Fibroblast of skin of right quadriceps (primary cell): Measurements from ENCODE around the gene RTCB.
A peak's percentile ranks its signal among the peaks of the same experiment; 100 is the strongest.
"Not testable (repeated sequence)": the region's sequence is repeated elsewhere in the genome, so short reads cannot be mapped to it uniquely, and the experiment has no call there.

Experiments
- DNase-seq: peaks from one replicate; pipeline ENCODE4 v3.0.0-alpha.2; 2013

Gene RTCB

GRCh38 chr22:32385681-32386080, 26.4 kb downstream of the RTCB start:
- DNase-seq, result no peak

DNA sequence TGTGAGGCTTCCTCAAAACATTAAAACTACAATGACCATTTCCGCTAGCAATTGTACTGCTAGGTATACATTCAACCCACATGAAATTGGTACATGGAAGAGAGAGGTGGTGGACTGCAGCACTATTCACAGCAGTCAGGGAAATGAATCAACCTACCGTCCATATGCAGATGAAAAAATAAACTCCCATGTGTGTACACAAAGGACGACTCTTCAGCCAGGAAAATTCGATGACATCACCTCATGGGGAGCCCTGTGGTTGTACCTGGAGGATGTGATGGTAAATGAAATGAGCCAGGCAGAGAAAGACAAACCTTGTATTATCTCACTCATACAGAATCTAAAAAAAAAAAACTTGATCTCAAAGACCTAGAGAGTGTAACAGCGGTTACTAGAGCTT, 31.1 kb downstream of the RTCB start:
- no peak for DNase-seq

DNA sequence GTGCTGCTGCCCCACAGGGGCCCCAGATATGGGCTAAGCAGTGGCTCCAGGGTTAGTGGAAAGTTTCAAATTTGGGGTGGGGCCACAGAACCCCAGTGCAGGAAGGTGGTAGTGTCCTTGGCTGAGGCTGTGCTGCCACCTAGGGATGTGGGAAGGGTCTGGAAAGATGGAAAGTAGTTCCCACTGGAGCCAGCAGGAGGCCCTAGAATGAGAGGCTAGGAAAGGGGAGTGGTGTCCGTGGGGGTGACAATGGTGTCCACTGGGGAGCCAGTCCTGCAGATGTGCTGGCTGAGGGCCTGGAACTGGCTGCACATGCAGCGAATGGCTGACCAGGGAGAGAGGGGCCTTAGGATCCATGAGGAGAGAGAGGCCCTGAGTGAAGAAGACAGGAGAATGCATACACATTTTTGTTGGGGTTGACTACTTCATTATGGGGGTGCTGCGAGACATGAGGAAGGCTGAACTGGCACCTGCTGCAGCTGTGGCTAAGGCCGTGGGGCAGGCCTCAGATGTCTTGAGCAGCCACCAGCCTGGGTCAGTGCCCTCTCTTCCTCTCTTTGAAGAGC, 33.3 kb downstream of the RTCB start:
- peak; percentile 24 for DNase-seq

GRCh38 chr22:32376681-32377080, 35.4 kb downstream of the RTCB start:
- no peak for DNase-seq

DNA sequence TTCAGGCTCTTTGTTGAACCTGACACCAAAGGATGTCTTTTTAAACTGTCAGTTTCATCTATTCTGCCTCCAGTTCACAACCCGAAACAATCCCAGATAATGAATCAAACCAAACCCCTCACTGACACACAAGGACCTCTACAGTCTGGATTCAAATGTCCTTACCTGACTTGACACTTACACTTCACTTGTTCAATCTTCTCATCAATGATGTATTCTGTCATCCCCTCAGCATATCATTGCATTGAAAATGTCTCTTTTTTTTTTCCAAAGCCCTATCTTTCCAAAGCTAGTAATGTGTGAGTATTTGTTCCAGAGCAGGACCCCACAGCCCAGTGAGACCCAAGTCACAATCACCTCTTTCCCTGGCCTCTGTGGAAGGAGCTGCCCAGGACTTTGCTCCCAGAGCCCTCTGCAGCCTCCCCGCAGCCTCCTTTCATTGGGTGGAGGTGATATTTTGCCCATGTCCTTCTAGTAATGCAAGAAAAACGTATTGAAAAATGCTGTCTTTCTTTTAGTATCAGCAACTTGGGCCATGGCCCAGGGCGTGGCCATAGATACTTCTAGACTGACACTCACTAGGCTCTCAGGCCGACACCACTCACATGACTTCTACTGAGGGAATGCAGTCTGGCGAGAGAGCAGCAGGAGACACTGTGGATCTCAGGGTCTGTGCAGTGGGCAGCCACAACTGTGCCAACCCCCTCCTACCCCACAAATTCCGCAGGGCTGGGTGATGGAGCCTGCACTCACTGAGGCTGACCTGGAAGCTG, 36.2 kb downstream of the RTCB start:
- DNase-seq, result no peak

DNA sequence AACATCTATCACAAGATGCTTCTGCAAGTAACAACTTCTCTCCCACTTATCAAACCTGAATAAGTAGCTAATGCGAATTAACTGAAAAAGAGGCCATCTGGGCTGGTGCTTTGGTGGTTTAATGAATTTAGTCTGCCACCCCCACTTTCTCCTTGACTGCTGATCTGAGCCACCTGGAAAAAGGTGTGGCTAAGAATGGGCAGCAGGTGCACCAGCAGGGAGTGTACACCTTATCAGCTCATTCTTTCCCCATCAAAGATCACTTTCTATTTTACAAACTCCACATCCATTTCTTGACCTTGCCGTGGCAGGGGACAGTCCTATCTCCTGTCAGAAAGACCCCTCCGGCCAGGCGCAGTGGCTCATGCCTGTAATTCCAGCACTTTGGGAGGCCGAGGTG, 47.8 kb downstream of the RTCB start:
- no peak for DNase-seq

DNA sequence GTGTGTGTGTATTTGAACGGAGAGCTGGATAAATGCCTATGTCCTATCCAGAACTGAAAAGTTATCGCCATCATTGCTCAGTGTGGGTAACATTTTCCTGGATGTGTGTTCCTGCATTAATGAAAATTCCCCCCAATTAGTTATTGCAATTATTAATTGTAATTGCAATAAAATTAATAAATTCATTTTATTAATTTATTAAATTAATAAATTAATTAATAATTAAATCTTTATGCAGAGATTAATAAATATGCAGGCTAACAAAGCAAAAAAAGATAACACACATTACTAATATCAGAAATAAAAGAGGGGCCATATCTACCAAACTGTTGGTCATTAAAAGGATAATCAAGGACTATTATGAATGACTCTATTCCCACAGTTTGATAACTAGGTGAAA, 50.8 kb downstream of the RTCB start:
- no peak for DNase-seq

- DNase-seq, result not testable (repeated sequence)
Observed at GRCh38 chr22:32360096-32360495, 52.0 kb downstream of the RTCB start.

DNA sequence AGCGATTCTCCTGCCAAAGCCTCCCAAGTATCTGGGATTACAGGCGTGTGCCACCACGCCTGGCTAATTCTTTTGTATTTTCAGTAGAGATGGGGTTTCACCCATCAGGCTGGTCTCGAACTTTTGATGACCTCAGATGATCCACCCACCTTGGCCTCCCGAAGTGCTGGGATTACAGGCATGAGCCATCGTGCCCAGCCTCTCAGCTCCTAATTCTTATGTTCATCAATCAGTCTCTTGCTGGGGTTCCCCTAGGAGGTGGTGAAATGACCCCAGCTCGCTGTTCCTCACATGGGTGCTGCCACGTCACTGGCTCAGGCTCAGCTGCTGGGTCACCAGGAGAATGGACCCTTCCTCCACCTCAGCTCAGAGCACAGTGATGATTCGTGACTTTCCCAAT, 54.5 kb downstream of the RTCB start, which contains the start of gene RFPL3:
Gene RFPL3, plus strand, starts transcription at position 301 of the 400 bp plus-strand sequence. CDS start 205 bp downstream, outside the sequence.
- not testable (repeated sequence) for DNase-seq

- DNase-seq, result no peak
Observed at GRCh38 chr22:32355760-32356159, 56.3 kb downstream of the RTCB start.

DNA sequence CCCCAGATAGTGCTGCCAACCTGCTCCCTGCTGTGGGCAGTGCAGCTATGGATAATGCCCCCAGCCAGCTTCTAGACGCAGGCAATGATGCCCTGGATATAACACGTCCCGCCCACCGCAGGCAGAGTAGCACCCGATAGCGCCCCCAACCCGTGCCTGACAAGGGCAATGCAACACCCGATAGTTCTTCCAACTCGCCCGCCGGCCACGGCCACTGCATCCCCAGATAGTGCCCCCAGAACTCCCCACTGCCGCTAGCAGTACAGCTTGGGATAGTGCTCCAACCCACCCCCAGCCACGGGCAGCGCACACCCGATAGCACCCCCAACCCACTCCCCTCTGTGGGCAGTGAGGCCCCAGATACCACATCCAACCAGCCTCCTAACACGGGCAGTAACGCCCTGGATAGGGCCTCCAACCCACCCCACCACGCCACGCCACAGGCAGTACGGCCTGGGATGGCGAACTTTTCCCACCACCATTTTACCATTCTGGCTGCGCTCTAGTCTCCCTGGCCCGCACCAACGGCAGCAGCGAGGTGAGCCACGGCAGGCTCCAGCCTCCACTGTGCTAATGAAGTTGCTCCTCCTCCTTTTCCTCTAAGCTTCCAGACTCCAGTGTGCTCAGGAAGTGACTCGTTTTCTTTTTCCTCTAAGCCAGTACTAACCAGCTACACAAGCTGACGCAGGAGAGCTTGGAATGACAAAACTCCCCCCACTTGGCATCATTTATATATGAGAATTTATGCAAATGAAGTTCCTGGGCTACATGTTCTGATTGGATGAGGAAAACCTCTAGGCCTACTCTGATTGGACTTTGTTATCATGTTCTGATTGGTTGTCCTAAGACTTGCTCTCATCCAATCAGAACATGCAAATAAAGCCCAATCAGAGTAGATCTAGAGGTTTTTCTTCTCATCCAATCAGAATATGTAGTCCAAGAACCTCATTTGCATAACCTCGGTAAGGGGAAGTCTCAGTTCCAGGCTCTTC, 57.4 kb downstream of the RTCB start:
- peak; percentile 61 for DNase-seq

- DNase-seq, result no peak
Observed at GRCh38 chr22:32353840-32354239, 58.2 kb downstream of the RTCB start.

DNA sequence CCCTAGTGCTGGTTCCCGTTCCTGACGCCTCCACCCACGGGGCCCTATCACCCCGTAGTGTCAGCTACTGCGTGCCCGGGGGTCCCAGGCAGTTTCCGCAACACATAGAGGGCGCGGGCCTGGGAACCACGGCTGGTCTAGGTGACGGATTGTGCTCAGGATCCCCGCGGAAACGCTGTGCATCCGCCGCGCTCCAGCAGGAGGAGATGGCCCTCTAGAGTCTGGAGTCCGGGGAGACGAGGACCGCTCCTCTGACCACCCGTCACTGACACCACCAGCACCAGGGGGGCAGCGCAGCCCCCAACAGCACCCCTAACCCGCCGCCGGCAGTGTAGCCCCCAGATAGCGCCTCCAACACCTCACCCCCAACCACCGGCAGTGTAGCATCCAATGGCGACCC, 58.8 kb downstream of the RTCB start:
- DNase-seq, result no peak

DNA sequence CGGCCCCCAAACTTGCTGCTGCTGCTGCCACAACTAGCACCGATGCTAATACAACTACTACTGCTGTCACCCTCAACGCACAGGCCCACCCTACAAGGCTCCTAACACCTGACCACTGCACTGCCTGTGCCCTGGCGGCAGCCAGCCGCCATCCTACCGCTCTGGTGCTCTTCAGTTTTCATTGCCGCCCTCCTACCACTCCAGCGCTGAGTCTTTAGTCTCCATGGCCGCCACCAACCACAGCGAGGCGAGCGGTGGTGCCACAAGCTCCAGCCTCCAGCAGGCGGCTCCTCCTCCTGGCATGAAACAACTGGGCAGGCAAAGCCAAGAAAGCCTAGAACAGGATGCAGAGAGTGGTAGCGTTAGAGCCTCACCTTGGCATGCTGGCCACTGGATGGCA, 59.4 kb downstream of the RTCB start:
- no peak for DNase-seq

GRCh38 chr22:32351875-32352274, 60.2 kb downstream of the RTCB start:
- DNase-seq, result not testable (repeated sequence)

GRCh38 chr22:32348031-32348611, 63.9 kb downstream of the RTCB start:
- DNase-seq, result no peak

DNA sequence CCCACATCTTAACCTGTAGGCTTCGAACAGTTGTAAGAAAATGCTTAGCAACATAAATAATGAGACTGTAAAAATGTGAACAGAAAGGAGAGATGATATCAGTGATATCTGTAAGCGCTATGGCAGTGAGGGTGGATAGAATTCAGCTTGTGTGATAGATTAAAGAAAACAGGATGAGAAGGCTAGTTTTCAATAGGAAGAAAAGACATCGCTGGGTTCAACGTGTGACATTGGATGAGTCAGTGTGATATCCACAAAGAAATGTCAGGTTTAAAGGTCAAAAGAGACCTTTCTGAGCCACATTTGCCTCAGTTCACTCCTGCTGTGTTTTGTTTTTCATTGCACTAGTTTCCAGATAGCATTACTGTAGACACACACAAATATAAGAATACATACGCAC, 68.1 kb downstream of the RTCB start:
- no peak for DNase-seq

DNA sequence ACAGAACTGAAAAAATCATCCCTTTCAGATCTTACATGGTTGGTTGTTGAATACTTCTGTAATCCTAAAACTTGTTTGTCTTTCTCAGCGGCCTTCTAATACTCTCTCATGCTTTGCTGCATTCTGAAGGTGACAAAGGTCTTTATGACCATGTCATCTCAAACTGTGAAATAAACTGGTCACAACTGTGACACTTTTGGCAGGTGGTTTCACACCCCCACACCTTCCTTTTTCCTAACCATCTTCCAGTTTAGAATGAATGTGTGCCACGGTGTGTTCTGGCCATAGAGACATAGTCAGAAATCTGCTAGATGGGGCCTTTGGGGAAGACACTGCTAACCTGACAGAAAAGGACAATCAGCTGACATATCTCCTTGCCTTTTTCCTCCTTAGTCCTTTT, 69.1 kb downstream of the RTCB start:
- no peak for DNase-seq

DNA sequence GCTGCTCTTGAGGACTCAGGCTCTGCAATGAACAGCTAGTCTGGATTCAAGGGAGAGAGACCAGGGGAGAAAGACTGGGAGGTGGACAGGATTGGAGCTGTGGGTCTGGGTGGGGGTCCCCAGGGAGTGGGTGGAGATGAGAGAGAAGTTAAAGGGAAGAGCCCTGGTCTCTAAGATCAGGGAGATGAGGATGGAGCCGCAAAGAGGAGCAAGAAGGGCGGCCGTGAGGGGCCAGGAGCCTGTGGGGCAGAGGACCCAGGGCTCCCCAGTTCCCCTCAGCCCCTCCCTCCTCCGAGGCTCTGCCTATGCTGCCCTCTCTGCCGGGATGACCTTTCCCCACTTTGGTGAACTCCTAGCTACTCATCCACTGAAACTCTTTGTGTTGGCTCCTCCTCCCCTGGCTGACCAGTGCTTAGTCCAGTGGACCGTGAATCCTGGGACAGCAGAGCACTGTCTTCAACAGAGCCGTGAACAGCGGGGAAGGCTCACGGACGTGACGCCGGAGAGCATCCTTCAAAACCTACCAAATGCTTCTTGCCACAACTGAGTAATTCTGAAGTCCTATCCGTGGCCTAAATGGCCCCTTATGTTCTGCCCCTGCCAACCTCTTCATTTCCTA, 70.8 kb downstream of the RTCB start:
- DNase-seq, result no peak

- DNase-seq, result no peak
Observed at GRCh38 chr22:32340411-32340810, 71.6 kb downstream of the RTCB start.

- no peak for DNase-seq
Observed at GRCh38 chr22:32339190-32340012, 72.6 kb downstream of the RTCB start.

GRCh38 chr22:32338757-32339156, 73.3 kb downstream of the RTCB start:
- DNase-seq, result no peak
